ENCODE data around the gene ODAD3. TPM values are rescaled to one million over a fixed set of nuclear protein-coding genes. Genes with fewer than 3 reads are reported as not detected.

The ODAD3 gene
- total and polyA plus RNA-seq, 2 of the 13 experiments (the other 11 are each of a cell fraction or from before 2014, with no cell fraction given) = 0.04 to 0.08 TPM

DNA sequence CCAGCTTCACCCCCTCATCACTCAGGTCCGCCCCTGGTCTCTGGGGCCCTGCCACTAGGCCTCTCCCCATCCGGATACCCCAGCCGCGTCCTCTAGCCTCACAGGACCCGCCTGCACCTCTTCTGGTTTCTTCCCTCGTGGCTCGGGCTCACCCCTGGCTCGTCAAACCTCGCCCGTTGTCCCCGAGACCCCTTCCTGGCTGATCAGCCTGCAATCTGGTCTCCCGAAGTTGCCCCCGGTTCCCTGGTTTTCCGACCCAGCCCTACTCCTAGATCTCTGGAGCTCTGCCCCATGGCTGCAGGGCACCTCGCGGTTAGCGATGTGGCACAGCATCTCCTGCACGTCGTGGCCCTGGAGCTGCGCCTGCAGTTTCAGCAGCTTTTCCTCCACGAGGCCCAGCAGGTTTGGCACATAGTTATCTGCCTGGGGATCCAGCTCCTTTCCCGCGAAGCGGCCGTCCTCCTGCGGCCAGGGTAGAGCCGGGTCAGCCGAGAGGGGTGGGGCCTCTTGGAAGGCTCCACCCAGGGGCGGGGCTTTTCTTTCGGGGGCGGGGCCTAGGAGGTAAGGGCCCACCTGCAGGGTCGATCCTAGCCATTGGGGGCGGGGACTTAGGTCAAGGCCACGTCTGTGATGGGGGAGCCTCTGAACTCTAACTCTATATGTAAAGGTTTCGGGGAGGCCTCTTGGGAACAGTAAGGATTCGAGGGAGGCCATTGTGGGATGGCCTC lies 13.4 kb downstream of the ODAD3 start:
- in situ Hi-C loops (cut with HindIII; ENCODE audit: extremely low pct_ligation_motif_present, low pct_unique_long_range_greater_than_20kb) (loop anchor here (5.0 kb wide), 1 partner anchor 39 kb away; the partner anchor contains the start of gene EPOR), intact Hi-C loops (cut with micrococcal nuclease; ENCODE audit: unreplicated experiment) (loop anchor here (5.0 kb wide), 1 partner anchor 39 kb away; the partner anchor contains the start of gene EPOR)
- no peaks in the 10 kb centered on the region for H3K79me2 ChIP-seq (ENCODE audit: insufficient read depth, low read length)
- ChIA-PET CTCF (ENCODE audit: low intra/inter-chr PET ratio, low total read pairs) (no interaction called here), POLR2A (interaction anchor here (1.4 to 3.1 kb wide), 4 partner anchors 14 to 47 kb away, joined by 4 to 15 read pairs (median 10); partner anchors contain the start of genes EPOR, ODAD3, PRKCSH and SWSAP1)
- no peak overlapping the region for H3K9ac ChIP-seq (ENCODE audit: insufficient read depth, low read depth, low read length)
- ATAC-seq (peak; percentile 48), DNase-seq (ENCODE audit: low spot score) (no peak), FAIRE-seq (no peak)
- no TSS peak for BruUV-seq (replicated peaks)
- H3K27ac ChIP-seq (ENCODE audit: extremely low read length, insufficient read depth, low read length) = no peak overlapping the region
- 27% methylated on average over 30 of the region's 36 CpGs for WGBS (ENCODE audit: low lambda C conversion rate)
- no peak overlapping the region for H2AFZ ChIP-seq (ENCODE audit: low read length)
- H4K20me1 ChIP-seq (ENCODE audit: insufficient read depth, low read length) = no peaks in the 10 kb centered on the region
- H3K4me3 ChIP-seq (replicated peaks in 1 of 3; ENCODE audit: insufficient read depth in 1 of 3, low read depth in 2 of 3, low read length in 3 of 3) = peak overlapping the region; percentile 14 to 69 (median 36); a peak in 5 of 6 replicates
- peaks cover 3 to 35% of the 10 kb centered on the region in 2 experiments; a peak in 4 of 5 replicates for H3K27me3 ChIP-seq (ENCODE audit: control insufficient read depth in 1 of 2, insufficient read depth in 2 of 2, low read length in 2 of 2)
- H3K9me3 ChIP-seq (ENCODE audit: low read length) = no peaks in the 10 kb centered on the region
- peaks cover 51% of the 10 kb centered on the region for H3K4me1 ChIP-seq (ENCODE audit: insufficient read depth, low read length)
- H3K36me3 ChIP-seq (replicated peaks in 1 of 2; ENCODE audit: control insufficient read depth in 1 of 2, insufficient read depth in 2 of 2, low read length in 2 of 2) = no peaks in the 10 kb centered on the region
- peak overlapping the region; percentile 79 for H3K4me2 ChIP-seq (ENCODE audit: low read depth, low read length)
- TF ChIP-seq ZNF598 (CRISPR knock-in tag; IDR thresholded peaks at IDR 0.05; ENCODE audit: borderline replicate concordance) (no peak), XRCC5 (optimal IDR thresholded peaks at IDR 0.05; ENCODE audit: low read length) (peak; percentile 14), HIVEP1 (CRISPR knock-in tag; IDR thresholded peaks at IDR 0.05) (0 out of 2 replicates have a peak, but pooled peaks have one; percentile 40), KMT2B (CRISPR knock-in tag; IDR thresholded peaks at IDR 0.05) (no peak), RXRA (CRISPR knock-in tag; IDR thresholded peaks at IDR 0.05) (peak; percentile 14; the same call in 1 of the 2 replicates), MLLT10 (CRISPR knock-in tag; IDR thresholded peaks at IDR 0.05) (no peak), GPN1 (CRISPR knock-in tag; IDR thresholded peaks at IDR 0.05; ENCODE audit: borderline replicate concordance) (peak; percentile 40; the same call in 1 of the 2 replicates), GABPB1 (CRISPR knock-in tag; IDR thresholded peaks at IDR 0.05) (peak; percentile 26; the same call in 1 of the 2 replicates), SP4 (CRISPR knock-in tag; IDR thresholded peaks at IDR 0.05) (0 out of 2 replicates have a peak, but pooled peaks have one; percentile 17)
- TF ChIP-seq, protein P1, sequence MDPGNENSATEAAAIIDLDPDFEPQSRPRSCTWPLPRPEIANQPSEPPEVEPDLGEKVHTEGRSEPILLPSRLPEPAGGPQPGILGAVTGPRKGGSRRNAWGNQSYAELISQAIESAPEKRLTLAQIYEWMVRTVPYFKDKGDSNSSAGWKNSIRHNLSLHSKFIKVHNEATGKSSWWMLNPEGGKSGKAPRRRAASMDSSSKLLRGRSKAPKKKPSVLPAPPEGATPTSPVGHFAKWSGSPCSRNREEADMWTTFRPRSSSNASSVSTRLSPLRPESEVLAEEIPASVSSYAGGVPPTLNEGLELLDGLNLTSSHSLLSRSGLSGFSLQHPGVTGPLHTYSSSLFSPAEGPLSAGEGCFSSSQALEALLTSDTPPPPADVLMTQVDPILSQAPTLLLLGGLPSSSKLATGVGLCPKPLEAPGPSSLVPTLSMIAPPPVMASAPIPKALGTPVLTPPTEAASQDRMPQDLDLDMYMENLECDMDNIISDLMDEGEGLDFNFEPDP (CRISPR knock-in tag; conservative IDR thresholded peaks at IDR 0.05) = no peak
- TF ChIP-seq, protein P2, sequence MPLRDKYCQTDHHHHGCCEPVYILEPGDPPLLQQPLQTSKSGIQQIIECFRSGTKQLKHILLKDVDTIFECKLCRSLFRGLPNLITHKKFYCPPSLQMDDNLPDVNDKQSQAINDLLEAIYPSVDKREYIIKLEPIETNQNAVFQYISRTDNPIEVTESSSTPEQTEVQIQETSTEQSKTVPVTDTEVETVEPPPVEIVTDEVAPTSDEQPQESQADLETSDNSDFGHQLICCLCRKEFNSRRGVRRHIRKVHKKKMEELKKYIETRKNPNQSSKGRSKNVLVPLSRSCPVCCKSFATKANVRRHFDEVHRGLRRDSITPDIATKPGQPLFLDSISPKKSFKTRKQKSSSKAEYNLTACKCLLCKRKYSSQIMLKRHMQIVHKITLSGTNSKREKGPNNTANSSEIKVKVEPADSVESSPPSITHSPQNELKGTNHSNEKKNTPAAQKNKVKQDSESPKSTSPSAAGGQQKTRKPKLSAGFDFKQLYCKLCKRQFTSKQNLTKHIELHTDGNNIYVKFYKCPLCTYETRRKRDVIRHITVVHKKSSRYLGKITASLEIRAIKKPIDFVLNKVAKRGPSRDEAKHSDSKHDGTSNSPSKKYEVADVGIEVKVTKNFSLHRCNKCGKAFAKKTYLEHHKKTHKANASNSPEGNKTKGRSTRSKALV (CRISPR knock-in tag; IDR thresholded peaks at IDR 0.05) = no peak; the same call in 1 of the 2 replicates
